ENCODE measurements around the gene LTBP4.

The LTBP4 gene

DNA sequence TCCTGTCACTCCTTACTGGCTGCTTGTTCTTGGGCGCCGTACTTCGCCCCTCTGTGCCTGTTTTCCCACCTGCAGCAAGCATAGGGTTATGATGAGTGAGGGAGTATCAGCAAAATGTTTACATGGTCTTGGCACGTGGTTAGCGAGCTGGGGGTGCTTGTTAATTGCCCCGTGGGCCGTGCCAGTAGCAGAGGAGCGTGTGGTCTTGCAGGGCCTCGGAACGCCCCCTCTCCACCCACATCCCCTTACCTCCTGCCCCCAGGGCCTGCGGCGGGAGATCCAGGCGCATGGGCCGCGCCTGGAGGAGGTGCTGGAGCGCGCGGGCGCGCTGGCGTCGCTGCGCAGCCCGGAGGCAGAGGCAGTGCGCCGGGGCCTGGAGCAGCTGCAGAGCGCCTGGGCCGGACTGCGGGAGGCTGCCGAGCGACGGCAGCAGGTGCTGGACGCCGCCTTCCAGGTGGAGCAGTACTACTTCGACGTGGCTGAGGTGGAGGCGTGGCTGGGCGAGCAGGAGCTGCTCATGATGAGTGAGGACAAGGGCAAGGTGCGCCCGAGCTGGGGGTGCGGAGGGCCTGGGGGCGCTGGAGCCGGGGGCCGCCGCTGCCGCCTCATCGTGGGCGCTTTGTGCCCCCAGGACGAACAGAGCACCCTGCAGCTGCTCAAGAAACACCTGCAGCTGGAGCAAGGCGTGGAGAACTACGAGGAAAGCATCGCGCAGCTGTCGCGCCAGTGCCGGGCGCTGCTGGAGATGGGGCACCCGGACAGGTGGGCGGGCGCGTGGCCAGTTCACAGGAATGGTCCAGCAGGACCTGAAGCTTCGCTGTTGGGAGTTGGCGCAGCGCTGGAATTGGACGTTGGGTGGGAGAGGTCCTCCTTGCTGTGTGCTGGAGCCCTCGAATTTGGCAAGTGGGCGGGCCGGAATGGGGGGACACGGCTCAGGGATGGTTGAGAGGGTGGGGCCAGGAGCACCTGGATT lies 47.0 kb upstream of the LTBP4 start:
- Histone ChIP-seq H3K4me2 (ENCODE audit: low read length) (no peak overlapping the region), H3K27ac (ENCODE audit: low read depth, low read length) (no peak overlapping the region), H3K27me3 (ENCODE audit: control insufficient read depth, low read length) (no peaks in the 10 kb centered on the region), H3K4me1 (ENCODE audit: control insufficient read depth, low read length) (no peaks in the 10 kb centered on the region), H4K20me1 (ENCODE audit: control insufficient read depth, insufficient read depth, low read depth, low read length) (no peaks in the 10 kb centered on the region), H3K9me2 (replicated peaks; ENCODE audit: control insufficient read depth, low read length) (no peaks in the 10 kb centered on the region), H3F3A (ENCODE audit: control insufficient read depth, insufficient read depth) (no peaks in the 10 kb centered on the region), H3K4me3 (ENCODE audit: low read length) (no peak overlapping the region), H3K36me3 (ENCODE audit: control insufficient read depth, low read length) (no peaks in the 10 kb centered on the region), H3K9me3 (ENCODE audit: control insufficient read depth, insufficient read depth, low read length) (no peaks in the 10 kb centered on the region), H3K79me2 (ENCODE audit: control insufficient read depth, low read length) (no peaks in the 10 kb centered on the region)
- TF ChIP-seq, protein P1, sequence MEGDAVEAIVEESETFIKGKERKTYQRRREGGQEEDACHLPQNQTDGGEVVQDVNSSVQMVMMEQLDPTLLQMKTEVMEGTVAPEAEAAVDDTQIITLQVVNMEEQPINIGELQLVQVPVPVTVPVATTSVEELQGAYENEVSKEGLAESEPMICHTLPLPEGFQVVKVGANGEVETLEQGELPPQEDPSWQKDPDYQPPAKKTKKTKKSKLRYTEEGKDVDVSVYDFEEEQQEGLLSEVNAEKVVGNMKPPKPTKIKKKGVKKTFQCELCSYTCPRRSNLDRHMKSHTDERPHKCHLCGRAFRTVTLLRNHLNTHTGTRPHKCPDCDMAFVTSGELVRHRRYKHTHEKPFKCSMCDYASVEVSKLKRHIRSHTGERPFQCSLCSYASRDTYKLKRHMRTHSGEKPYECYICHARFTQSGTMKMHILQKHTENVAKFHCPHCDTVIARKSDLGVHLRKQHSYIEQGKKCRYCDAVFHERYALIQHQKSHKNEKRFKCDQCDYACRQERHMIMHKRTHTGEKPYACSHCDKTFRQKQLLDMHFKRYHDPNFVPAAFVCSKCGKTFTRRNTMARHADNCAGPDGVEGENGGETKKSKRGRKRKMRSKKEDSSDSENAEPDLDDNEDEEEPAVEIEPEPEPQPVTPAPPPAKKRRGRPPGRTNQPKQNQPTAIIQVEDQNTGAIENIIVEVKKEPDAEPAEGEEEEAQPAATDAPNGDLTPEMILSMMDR (IDR thresholded peaks at IDR 0.05; ENCODE audit: low read depth, low read length, poor library complexity, severe bottlenecking), result no peak
- no peak for TF ChIP-seq EZH2phosphoT487 (IDR thresholded peaks at IDR 0.05; ENCODE audit: borderline replicate concordance, low read length)

DNA sequence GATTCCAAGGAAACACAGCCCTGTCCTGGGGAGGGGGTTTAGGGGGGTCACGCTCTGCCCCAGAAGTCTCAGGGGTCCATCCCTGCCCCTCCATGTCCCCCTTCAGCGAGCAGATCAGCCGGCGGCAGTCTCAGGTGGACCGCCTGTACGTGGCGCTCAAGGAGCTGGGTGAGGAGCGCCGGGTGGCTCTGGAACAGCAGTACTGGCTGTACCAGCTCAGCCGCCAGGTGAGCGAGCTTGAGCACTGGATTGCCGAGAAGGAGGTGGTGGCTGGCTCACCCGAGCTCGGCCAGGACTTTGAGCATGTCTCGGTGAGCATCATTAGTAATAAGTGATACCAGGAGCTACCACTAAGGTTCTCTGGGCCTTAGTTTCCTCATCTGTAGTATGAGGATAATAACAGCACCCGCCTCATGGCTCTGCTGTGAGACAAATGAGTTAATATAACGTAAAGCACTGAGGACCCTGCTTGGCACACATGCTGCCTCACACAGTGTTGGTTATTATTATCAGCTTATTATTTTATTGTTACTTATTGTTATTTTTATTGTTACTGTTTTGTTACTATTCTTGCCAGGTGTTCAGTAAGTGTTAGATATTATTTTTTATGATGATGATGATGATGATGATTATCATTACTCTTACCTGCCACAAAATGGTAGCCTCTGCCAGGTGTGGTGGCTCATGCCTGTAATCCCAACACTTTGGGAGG lies 45.0 kb upstream of the LTBP4 start:
- H3F3A ChIP-seq (ENCODE audit: control insufficient read depth, insufficient read depth), result no peaks in the 10 kb centered on the region
- H3K9me2 ChIP-seq (replicated peaks; ENCODE audit: control insufficient read depth, low read length), result no peaks in the 10 kb centered on the region
- no peak overlapping the region for H3K4me3 ChIP-seq (ENCODE audit: low read length)
- H3K9me3 ChIP-seq (ENCODE audit: control insufficient read depth, insufficient read depth, low read length), result no peaks in the 10 kb centered on the region
- no peaks in the 10 kb centered on the region for H3K4me1 ChIP-seq (ENCODE audit: control insufficient read depth, low read length)
- H4K20me1 ChIP-seq (ENCODE audit: control insufficient read depth, insufficient read depth, low read depth, low read length), result no peaks in the 10 kb centered on the region
- H3K79me2 ChIP-seq (ENCODE audit: control insufficient read depth, low read length), result no peaks in the 10 kb centered on the region
- no peak overlapping the region for H3K4me2 ChIP-seq (ENCODE audit: low read length)
- H3K36me3 ChIP-seq (ENCODE audit: control insufficient read depth, low read length), result no peaks in the 10 kb centered on the region
- no peak overlapping the region for H3K27ac ChIP-seq (ENCODE audit: low read depth, low read length)
- H3K27me3 ChIP-seq (ENCODE audit: control insufficient read depth, low read length), result no peaks in the 10 kb centered on the region
- no peak for TF ChIP-seq EZH2phosphoT487 (IDR thresholded peaks at IDR 0.05; ENCODE audit: borderline replicate concordance, low read length)
- TF ChIP-seq, protein P1 (IDR thresholded peaks at IDR 0.05; ENCODE audit: low read depth, low read length, poor library complexity, severe bottlenecking), result no peak

DNA sequence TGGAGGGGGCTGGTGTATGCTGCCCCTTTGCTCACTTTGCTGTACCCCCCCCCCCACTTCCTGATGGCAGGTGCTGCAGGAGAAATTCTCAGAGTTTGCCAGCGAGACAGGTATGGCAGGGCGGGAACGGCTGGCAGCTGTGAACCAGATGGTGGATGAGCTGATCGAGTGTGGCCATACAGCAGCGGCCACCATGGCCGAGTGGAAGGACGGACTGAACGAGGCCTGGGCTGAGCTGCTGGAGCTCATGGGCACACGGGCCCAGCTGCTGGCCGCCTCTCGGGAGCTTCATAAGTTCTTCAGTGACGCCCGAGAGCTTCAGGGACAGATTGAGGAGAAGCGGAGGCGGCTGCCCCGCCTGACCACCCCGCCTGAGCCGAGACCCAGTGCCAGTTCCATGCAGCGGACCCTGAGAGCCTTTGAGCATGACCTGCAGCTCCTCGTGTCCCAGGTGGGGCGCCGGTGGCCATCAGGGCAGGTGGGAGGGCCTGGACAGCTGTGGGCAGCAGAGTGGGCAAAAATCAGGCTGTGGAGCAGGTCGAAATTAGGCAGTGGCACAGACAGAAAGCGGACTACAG lies 44.1 kb upstream of the LTBP4 start:
- H3K79me2 ChIP-seq (ENCODE audit: control insufficient read depth, low read length), result no peaks in the 10 kb centered on the region
- no peak overlapping the region for H3K27ac ChIP-seq (ENCODE audit: low read depth, low read length)
- H3K36me3 ChIP-seq (ENCODE audit: control insufficient read depth, low read length), result no peaks in the 10 kb centered on the region
- no peaks in the 10 kb centered on the region for H3F3A ChIP-seq (ENCODE audit: control insufficient read depth, insufficient read depth)
- no peaks in the 10 kb centered on the region for H3K9me2 ChIP-seq (replicated peaks; ENCODE audit: control insufficient read depth, low read length)
- no peak overlapping the region for H3K4me2 ChIP-seq (ENCODE audit: low read length)
- H4K20me1 ChIP-seq (ENCODE audit: control insufficient read depth, insufficient read depth, low read depth, low read length), result no peaks in the 10 kb centered on the region
- H3K4me3 ChIP-seq (ENCODE audit: low read length), result no peak overlapping the region
- no peaks in the 10 kb centered on the region for H3K4me1 ChIP-seq (ENCODE audit: control insufficient read depth, low read length)
- H3K27me3 ChIP-seq (ENCODE audit: control insufficient read depth, low read length), result no peaks in the 10 kb centered on the region
- no peaks in the 10 kb centered on the region for H3K9me3 ChIP-seq (ENCODE audit: control insufficient read depth, insufficient read depth, low read length)
- TF ChIP-seq EZH2phosphoT487 (IDR thresholded peaks at IDR 0.05; ENCODE audit: borderline replicate concordance, low read length), result no peak
- TF ChIP-seq, protein P1 (IDR thresholded peaks at IDR 0.05; ENCODE audit: low read depth, low read length, poor library complexity, severe bottlenecking), result no peak
